NK-92 (cell line): Measurements from ENCODE around the gene MGAT1.
A peak's percentile ranks its signal among the peaks of the same experiment; 100 is the strongest.
"Not testable (repeated sequence)": the region's sequence is repeated elsewhere in the genome, so short reads cannot be mapped to it uniquely, and the experiment has no call there.

Experiments used
- DNase-seq: peaks from one replicate; lab custom pipeline; 2025; ENCODE audit not compliant: unreplicated experiment; lab: John Stamatoyannopoulos, UW

Gene MGAT1

DNA sequence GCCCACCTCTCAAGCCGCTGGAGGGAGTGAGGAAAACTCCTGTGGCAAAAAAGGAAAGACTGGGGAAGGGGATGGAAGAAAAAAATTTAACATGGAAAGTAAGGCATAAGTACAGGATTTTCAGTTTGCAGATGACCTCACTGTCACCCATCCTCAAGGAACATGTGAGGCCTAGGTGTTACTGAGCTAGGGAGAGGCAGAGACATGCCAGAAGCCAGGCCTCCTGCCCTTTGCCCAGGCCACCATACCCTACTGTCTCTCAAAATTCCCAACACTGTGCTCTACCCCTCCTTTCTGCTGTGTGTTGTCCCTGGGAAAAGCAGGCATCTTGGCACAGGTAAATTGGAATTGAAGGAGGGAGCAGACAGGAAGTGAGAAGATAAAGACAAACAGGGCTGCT is 4.4 kb upstream of the MGAT1 start:
- no peak for DNase-seq

DNA sequence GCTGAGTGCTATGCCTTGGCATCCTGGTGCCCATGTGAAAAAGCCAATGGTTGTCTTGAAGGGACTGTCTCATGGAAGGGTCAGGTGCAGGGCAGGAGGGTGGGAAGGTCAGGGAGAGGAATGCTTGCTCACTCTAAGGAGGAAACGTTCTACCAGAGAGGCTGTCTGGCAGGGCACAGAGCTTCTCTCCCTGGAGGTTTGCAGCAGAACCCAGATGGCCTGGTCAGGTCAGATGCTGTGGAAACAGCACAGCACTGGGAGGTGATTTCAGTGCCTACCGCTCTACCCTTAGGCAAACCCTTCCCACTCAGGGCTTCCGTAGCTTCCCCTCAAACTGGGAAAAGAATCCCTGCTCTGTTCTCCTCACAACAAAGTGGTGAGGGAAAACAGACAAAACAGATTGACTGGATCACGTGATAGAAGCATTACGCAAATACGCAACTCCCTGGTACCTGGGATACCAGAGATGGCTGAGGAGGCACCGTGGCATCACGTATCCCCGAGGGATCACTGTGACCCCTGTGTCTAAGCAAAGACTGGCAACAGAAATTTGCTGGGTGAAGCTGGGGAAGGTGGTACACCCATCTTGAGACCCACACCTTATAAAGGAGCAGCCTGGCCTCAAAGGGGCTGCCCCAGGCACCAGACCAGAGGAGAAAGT is 3.9 kb upstream of the MGAT1 start:
- DNase-seq = no peak

DNA sequence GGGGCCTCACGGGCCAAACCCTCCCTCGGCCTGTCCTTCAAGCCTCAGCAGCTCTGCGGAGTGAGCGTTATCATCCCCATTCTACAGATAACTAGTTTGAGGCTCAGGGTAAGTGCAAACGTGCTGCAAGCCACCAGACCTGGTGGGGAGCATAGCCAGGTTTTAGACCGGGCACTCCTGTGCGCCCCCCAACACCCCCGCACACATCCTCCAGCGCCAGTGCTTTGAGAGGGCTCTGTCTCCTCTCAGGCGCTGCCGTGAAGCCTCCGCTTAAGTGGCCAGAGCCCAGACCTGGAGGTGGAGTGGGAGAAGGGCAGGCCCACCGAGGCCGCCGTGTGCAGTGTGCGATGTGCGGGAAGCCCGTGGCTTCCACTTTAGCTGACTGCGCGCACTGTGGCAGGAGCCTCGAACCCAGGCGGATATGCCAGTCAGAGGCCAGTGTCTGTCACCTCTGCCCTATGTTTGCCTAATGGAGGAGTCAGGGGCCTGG is 1.6 kb upstream of the MGAT1 start:
- no peak for DNase-seq

DNA sequence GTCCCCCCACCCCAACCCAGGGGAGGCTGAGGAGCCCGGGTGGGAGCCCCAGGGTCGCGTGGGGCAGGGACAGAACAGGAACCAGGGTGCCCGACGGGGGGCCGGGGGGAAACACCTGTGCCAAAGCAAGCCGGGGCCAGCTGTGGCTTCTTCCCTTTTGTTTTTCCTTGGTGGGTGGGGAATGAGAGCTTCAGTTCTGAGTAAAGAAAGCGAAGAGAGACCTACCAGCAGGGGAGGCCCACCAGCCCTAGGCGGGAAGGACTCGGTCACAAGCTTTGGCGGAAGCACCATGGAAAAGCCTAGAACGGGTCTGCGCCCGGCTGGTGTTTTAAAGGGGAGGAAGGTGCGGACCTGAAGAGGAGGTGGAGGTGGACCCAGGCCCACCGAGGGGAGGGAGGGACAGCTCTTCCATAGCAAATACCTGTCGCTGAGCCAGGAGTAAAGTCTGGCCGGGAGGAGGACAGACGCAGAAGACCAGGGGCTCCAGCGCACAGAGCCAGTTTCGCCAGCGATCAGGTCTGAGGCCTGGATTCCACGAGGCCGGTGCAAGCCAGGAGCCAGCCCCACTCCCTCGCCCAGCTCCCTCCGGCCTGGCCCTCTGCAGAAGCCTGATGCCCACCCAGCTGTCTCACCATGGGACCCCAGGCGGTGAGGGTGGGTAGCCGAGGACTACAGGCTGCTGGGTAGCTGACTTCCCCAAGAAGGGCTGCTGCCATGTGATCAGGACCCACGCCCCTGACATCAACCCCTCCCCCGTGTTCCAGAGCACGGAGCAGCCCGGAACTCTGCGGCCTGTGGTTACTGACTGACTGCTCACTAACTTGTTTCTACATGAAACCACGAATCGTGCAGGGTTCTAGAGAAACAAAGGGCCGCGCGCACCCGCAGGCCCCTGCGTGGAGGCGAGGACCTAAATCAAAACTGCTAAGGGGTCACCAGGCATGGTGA is 849 bp upstream of the MGAT1 start:
- DNase-seq = peak; percentile 27

DNA sequence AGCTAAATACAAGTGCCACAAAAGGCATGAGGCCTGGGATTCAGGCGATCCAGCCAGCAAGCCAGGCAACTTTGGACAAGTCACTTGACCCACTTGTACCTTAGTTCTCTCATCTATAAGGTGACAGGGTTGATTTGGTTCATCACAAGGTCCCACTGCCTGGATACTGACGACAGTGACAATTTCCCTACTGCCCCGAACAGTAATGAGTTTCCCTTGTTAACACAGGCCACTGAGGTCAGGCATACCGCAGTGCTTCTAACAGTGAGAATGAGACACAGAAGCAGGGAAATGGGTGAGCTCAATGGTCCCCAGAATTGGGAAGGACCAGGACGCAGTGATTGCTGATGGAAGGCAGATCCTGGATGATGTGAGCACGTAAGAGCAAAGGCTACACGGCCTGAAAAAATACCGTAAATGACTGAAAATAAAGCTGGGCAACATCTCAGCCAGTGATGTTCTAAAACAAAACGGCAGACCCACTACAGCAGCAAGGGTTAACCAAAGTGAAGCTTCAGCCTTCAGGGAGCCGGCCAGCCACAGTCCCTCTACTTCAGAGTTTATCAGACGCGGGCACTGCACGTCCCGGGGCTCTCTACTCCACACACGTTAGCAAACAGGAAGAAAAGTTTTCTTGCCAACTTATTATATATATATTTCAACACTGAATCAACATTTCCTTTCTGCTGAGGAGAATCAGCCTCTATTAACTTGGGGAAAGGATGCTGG is 846 bp downstream of the MGAT1 start:
- no peak for DNase-seq

DNA sequence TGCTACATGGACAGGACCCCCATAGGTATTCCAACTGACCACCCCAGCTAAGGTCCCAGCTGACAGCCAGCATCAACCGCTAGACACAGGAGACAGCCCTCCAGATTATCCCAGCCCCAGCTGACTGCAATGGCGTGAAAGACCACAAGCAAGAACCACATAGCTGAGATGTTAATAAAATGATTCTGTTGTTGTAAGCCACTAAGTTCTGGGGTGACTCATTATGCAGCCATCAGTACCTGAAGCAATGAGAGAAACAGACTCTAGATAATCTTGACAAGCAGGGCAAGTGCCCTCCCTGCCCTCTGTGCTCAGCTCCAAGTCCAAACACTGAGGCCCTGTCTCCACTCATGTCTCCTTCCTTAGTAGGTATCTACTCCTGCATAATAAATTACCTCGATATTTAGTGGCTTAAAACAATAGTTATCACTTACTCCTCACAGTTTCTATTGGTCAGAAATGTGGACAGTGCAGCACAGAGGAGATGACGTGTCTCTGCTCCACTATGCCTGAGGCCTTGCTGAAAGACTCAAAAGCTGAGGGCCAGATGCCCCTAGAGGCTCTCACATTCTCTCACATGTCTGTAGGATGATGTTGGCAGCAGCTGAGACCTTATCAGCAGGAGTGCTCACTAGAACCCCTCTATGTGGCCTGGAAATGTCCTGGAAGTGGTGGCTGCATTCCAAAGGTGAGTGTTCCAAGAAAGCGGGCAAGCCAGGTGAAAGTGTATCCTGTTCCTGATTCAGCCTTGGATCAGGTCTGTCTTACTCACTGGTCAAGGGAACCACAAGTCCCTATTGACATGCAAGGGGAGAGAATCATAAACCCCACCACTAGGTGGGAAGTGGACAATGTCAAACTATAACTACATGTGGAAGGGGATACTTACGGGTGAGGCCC is 2.5 kb downstream of the MGAT1 start:
- no peak for DNase-seq

DNA sequence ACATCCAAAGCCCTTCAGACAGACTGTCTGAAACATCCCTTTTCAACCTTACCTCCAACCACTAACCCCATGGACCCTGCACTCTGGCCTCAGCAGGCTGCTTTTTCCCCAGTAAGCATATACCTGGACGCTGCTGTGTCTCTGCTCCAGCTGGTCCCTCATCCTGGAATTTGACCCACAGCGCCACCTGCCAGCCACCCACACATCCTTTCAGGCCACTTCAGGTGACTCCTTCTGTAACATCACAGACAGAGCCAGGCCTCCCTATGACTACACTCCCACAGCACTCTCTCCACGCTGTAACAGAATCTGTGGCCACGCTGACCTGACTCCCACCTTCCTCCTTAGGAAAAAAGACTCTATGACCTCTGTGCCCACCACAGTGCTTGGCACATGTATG is 3.4 kb downstream of the MGAT1 start:
- no peak for DNase-seq

DNA sequence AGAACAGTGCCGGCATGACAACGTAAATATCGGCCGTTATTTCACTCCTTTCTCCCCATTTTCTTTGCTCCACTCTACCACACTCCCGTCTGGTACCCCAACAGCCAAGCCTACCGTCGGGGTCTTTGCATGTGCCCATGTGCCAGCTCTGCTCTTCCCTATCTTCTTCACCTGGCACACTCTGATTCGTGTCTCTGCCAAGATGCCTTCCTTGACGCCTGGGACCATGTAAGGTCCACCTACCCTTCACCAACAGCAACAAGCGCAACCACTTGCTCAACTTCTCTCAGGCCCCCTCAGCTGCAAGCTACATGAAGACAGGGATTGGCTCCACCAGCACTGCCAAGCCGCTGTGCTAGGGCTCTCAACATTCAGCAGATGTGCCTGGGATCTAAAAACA is 4.4 kb downstream of the MGAT1 start:
- DNase-seq = no peak

DNA sequence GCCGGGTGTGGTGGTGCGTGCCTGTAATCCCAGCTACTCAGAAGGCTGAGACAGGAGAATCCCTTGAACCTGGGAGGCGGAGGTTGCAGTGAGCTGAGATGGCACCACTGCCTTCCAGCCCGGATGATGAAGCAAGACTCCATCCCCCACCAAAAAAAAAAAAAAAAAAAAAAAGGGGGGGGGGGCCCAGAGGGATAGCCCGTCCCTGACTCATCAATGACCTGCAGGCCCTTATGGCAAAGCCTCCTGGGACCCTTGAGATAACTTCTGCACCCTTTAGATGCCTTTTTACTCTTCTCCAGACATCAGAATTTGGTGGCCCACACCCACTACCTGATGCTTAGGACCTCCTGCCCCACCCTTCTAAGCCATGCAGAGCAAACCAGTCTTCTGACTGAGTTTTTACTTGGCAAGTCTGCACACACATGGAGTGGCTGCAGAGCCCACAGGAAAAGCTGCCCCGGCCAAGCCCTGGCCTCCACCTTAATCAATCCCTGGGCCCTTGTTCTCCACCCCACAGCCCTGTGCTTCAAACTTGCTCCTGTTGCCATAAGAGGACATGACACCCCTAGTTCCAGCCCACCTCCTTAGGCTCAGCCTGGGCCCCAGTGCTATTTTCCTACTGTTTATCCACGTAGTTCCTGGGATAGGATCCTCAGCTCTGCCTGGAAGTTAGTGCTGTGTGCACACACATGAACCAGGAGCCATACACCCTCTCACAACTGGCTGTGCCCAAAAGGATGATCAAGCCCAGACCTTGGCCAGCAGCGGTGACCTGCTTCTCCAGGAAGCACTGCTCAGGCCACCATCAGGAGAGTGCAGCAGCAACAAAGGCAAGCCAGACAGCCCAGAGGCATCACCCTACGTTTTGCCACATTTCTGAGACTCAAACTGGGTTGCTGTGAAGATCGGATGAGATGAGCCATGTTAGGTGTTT is 5.1 kb downstream of the MGAT1 start:
- no peak for DNase-seq

DNA sequence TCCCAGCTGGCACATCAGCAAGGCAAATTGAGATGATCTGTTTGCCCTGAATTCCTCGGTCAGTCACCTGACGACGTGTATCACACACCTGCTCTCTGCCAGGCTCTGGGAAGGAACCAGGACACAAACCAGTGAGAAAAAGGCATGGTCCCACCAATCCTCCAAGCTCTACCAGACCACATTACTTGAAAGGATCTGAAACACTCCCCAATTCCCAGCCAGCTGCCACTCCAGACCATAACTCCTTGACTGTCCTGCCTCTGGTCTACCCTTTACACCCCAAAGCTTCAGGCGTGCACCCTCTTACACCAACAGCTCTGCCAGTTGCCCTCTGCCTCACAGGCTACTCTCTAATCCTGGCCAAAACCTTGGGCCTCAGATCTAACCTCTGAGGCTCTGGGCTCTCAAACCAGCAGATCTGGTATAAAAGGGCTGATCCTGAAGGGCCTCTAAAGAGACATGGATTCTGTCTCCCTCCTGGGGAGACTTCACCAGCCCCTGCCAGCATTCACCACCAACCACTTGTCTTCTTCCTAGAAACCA is 6.8 kb downstream of the MGAT1 start:
- DNase-seq = no peak

DNA sequence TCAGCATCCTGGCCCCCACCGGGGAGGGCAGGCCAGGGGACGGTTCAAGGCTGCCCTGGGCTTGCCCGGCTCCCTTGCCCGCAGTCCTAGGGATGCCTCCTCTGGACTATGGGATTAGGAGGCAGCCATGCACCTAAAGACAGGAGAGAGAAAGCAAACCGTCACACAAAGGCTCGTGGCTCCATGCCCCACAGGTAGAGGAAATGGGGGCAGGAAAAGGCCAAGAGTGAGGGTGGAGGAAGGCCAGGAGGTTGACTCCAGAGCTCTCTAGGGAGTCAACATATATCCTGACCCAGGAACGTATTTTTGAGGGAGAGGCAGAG is 9.7 kb downstream of the MGAT1 start:
- no peak for DNase-seq

DNA sequence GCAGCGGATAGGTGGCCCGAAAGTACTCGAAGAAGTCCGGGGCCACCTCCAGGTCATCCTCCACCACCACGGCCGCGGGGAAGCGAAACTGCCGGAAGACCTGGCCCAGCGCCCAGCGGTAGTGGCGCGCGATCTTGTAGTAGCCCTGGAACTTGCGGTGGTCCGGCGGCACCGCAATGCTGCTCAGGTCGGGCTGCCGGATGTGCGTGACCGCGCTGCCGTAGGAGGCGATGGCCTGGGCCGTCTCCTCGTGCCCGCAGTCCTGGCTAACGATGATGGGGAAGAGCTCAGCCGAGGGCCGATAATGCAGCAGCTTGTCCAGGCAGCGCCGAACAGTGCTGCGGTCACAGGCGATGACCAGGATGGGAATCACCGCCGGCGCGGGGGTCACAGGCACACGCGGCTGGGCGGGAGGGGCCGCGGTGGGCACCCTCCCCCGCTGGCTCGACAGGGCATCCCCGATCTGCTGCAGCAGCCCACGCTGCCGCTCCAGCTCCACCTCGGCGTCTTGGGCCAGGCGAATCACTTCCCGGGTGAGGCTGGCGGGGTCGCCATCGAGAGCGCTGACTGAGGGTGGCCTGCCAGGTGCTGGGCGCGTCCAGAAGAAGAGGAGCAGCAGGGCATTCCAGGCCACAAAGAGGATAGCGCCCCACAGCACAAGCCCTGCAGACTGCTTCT is 10.2 kb downstream of the MGAT1 start:
- DNase-seq = no peak

DNA sequence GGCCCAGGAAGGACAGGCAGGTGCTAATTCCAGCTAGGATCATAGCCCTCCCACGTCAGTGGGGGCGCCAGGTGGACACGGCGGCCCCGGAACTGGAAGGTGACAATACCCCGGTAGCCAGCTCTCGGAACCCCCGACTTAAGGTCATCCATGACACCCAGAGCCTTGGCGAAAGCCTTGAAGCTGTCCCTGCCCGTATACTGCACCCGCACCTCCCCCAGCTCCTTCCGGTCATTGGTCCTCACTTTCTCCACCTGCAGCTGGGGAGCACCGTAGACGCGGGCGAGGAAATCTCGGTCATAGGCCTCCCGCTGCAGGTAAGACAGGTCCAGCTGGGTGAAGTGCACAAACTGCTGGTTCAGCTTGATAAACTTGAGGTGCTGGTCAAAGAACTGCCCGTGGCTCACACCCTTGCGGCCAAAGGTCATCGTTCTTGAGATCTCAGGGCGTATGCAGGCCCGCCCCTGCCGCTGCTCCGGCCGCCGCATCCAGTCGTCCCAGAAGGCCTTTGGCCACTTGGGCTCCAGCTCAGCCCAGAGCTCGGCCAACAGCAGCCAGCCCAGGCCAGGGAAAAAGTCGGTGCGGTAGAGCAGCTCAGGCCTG is 10.9 kb downstream of the MGAT1 start:
- no peak for DNase-seq

DNA sequence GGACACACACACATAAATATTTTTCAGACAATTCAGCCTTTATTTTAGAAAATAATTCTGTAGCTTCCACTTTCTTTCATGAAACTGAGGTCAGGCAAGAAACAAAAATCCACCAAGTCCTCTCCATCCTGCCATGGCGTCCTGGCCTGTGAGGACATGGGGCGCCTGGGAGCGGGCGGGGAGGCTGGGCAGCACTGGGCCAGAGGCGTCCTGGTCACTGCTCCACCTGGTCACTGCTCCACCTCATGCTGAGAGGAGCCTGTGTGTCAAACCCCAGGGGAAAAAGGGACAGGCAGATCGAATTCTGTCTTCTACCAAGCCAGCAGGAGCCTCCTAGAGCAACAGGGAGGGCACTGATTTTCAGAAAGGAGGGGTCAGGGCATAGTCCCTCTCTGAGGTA is 12.1 kb downstream of the MGAT1 start:
- no peak for DNase-seq

DNA sequence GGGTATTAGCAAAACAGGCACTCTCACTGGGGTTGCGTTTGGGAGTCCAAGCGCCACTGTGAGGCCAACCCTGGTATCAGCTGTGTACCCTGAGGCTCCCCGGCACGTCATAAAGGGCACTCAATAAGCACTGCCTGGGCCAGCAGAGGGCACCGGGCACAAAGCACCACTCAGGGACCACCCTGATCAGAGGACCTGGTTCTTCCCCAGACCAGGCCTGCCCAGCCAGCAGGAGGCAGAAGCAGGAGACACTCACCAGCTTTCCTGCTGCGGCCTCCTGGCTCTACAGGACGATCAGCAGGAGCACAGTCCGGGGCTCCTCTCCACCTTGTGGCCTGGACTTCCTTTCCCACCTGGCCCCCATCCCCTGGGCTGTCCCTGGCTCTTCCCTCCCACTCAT is 12.6 kb downstream of the MGAT1 start:
- no peak for DNase-seq

DNA sequence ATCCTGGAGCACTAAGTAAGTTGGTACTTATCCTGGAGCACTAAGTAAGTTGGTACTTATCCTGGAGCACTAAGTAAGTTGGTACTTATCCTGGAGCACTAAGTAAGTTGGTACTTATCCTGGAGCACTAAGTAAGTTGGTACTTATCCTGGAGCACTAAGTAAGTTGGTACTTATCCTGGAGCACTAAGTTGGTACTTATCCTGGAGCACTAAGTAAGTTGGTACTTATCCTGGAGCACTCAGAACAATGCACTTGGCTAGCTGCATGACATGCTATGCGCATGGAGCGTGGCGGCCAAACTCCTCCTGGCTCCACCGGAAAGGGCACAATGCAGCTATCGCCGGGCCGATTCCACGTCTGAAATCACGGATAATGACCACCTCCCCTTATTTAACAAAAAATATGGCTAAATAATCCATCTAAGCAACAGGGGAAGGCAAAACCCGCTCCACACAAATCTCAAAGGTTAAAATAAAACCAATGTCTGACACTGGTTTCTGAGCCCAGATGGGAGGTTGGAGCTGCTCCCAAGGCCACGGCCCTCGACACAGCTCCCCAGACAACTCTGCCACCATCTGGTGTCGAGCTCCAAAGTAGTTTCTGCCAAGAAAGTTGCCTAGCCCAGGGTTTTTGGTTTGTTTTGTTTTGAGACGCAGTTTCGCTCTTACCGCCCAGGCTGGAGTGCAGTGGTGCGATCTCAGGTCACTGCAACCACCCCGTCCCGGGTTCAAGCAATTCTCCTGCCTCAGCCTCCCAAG is 13.8 kb downstream of the MGAT1 start:
- DNase-seq = not testable (repeated sequence)

DNA sequence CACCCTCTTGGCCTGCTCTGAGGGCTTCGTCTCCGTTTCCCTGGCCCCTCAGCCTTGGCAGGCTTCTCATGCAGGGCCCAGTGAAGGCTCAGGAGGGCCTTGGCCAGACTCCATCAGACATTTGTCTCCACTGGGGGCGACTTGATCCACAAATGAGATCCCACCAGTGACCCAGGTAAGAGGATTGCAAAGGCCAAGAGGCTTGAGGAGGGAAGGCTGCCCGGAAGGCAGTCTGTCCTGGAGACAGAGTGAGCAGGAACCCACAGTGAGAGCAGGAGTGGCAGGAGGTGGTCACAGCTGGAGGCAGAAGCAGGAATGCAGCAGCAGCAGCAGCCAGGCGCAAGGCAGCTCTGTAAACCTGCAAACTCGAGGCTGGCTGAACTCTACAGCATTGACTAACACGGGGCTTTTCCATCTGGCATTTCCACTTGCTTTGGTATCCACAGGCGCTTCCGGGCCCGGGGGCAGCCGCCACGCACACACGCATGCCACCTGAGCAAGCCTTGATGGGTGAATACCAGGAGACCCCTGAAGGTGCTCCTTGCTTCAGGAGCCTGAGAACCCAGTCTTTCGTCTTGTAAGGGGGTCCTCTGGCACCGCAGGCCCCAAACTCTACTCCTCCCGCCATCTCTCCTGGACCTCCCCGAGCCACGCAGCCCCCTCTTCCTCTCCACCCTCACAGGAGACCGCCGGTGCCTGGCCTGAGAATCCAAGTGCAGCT is 14.7 kb downstream of the MGAT1 start:
- no peak for DNase-seq
